Stimulated activated CD8-positive, alpha-beta memory T cell treated with anti-CD3 and anti-CD28 coated beads, Interleukin-4, amount 100 ng/mL, for 24 hours (primary cell): ENCODE results near the gene OR10P1.

Experiments
- DNase-seq: peaks from one replicate; pipeline ENCODE4 v3.0.0-alpha.2; 2020; ENCODE audit warnings: low read depth

Gene OR10P1

GRCh38 chr12:55652352-55652751 is 15.7 kb downstream of the OR10P1 start:
- no peak for DNase-seq

GRCh38 chr12:55653031-55653430 is 16.3 kb downstream of the OR10P1 start:
- DNase-seq, result no peak

DNA sequence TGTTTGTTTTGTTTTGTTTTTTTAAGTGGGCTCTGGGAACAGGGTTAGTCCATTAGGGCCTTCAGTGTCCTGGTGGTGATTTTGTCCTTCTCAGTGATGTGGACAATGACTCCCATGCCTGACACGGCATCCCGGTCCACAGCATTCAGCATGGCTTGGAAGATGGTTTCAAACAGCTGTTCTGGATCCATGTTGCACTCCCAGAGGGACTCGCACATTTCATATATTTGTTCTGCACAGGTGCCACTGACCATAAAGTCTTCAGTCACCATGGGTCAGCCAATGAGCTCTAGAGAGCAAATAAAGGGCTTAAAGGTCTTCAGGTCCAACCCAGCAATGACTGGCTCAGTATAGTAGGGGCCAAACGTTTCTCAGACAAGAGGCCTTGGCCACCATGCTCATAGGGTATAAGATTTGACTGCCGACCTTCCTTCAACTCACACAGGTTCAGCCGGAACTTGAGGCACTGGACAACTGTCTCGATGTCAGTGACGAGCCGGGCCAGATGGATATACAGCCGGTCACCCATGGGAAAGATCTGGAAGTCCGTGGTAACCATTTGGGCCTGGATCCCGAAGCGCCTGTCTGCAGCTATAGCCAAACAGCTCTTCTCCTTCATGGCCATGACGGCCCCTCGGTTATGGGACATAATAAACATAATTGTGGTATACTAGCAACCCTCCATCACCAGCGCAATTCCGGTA is 18.0 kb downstream of the OR10P1 start:
- DNase-seq, result no peak

DNA sequence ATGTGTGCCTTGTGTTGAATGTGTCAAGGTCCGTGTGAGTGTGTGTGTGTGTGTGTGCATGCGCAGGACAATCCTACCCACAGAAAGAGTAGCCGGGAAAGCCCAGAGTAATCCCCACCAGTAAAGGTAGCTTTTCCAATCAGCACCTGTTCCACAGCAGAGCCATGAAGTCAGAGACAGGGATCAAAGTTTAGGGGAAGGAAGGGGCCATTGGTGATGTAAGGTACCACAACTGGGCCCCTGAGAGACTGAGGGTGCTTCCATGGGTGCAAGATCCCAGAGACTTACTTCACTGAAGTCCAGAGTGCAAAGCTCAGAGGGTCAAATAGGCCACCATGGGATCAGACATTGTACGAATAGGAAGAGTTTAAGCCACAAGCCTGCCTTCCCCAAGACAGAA is 20.5 kb downstream of the OR10P1 start:
- no peak for DNase-seq

DNA sequence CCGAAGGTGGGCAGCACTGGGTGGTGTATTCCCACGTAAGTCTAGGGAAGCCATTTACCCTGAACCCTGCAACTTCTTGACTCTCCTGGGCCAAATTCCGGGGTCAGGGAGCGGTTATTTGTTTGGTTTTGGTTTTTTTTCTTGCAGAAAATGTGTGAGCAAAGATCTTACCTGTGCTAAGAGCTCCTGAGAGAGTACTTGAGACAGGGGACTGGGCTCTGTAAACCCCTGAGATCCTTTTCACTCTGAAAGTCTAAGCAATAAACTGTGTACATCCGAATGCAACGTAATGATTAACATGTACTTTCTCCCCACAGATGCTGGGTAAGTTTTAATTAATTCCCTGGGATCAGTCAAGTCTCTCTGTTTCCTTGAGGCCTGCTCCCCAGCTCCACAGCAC is 21.5 kb downstream of the OR10P1 start:
- DNase-seq, result no peak

GRCh38 chr12:55658635-55659391 is 22.1 kb downstream of the OR10P1 start:
- no peak for DNase-seq

DNA sequence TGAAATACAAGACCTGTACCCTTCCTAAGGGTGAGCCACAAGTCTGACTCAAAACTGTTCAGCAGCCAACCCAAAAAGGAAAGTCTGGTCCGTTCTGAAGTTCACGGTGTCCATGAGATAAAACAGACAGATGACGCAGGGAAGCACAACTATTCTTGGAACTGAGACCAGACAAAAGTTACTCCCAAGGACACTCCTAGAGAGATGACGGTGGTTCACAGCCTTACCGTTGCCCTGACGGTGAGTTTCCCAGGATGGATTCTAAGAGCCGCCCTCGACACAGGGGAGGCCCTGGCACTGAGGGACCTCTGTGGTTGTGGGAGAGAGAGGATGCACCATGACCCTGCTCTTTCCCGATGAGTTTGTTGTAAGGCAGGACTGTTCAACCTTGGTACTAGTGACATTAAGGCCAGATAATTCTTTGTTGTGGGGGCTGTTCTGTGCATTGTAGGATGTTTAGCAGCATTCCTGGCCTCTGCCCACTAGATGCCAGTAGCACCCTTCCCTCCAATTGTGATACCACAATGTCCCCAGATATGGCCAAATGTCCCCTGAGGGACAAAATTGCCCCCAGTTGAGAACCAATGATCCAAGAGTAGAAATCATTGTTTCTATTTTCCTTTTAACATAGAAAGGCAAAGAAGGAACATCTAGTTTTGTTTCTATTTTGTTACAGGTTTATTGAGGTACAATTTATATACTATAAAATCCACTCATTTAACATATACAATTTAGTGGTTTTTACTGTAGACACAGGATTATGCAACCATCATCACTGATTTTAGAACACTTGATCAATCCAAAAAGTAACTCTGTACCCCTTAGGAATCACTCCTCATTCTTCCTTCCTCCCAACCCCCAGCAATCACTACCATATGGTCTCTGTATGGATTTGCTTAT is 23.0 kb downstream of the OR10P1 start:
- no peak for DNase-seq

DNA sequence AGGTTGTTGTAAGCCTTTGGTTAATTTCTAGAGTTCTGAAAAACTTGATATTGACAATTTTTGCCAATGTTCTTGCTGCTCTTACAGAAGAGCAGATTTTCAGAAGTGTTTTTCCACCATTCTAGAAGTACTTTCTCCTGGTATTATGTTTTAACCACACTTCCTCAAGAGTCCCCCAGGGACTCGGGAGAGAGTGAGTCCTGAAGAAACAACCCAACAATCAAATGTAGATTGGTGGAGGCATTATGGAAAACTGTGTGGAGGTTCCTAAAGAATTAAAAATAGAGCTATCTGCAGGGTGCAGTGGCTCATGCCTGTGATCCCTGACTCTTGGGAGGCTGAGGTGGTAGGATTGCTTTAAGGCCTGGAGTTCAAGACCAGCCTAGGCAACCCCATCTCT is 26.7 kb downstream of the OR10P1 start:
- DNase-seq, result no peak

DNA sequence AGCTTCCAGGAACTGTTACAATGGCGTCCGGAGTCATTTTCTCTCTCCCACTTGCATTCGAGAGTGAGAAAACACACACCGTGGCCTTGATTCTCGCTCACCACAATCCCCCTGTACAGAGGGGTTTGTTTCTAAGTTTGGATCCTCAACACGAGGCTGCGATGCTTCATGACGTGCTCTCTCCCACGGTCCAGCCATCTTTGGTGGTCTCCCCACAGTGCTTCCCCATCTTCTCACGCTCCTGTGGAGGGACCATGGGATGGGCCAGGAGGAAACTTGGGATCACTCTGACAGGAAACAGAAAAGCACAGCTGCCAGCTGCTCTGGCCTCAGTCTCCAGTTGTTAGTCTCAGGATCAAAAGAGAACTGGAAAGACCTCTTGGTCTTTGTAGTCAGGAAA is 28.1 kb downstream of the OR10P1 start:
- no peak for DNase-seq

DNA sequence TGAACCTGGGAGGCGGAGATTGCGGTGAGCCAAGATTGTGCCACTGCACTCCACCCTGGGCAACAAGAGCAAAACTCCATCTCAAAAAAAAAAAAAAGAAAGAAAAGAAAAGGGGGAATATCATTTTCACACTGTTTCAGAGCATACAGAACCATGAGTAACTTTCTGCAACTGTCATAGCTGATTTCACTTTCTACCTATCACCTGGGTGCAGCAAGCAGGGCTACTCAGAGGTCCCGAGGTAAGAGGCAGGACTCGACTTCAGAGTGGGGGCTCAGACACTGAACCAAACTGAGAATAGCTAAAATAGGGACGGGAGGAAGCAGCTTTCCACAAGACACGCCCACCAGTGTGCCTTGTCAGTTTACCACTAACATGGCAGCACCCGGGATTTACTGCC is 29.8 kb downstream of the OR10P1 start:
- DNase-seq, result no peak

DNA sequence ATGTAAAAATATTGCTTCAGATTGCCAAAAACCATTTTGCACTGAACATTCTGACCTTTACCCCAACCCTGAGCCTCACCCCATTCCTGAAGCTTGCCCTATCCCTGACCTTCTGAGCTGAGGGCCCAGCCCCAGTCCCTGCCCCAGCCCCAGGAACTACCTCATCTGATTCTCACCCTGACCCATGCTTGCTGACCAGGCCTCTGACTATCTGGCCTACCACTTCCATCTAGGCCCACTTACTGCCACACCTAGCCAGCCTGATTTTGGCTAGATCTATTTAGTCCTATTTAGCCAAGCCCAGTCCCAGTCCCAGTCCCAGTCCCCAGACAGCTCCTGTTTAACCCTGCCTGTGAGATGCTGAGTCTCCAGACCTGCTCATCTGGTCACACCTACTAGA is 33.6 kb downstream of the OR10P1 start:
- no peak for DNase-seq

GRCh38 chr12:55671746-55672145 is 35.1 kb downstream of the OR10P1 start:
- DNase-seq, result no peak

- DNase-seq, result no peak
These were observed 36.9 kb downstream of the OR10P1 start for GRCh38 chr12:55673638-55674037.

DNA sequence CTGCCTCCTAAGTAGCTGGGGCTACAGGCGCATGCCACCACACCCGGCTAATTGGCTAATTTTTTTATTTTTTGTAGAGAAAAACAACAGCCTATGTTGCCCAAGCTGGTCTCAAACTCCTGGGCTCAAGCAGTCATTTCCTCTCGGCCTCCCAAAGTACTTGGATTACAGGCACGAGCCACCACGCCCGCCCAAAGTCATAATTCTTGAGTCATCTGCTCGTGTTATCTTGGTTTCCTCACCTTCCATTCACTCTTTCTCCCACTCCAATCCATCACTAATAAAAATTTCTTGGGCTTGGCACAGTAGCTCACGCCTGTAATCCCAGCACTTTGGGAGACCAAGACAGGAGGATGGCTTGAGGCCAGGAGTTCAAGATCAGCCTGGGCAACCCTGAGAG is 39.0 kb downstream of the OR10P1 start:
- DNase-seq, result no peak

GRCh38 chr12:55676707-55677106 is 40.0 kb downstream of the OR10P1 start:
- DNase-seq, result no peak

DNA sequence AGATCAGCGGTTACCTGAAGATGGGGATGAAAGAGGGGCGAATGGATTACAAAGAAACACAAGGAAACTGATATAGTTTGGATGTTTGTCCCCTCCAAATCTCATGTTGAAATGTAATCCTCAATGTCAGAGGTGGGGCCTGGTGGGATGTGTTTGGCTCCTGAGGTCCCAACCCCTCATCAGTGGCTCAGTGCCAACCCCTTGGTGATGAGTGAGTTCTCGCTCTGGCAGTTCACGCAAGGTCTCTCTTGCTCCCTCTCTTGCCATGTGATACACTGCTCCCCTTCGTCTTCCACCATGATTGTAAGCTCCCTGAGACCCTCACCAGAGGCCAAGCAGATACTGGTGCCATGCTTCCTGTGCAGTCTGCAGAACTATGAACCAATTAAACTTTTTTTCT is 43.0 kb downstream of the OR10P1 start:
- no peak for DNase-seq

- no peak for DNase-seq
These were observed 44.7 kb downstream of the OR10P1 start for GRCh38 chr12:55681142-55682077.

- no peak for DNase-seq
These were observed 45.5 kb downstream of the OR10P1 start for GRCh38 chr12:55682087-55682796.

- no peak for DNase-seq
These were observed 47.0 kb downstream of the OR10P1 start for GRCh38 chr12:55683676-55684075.

DNA sequence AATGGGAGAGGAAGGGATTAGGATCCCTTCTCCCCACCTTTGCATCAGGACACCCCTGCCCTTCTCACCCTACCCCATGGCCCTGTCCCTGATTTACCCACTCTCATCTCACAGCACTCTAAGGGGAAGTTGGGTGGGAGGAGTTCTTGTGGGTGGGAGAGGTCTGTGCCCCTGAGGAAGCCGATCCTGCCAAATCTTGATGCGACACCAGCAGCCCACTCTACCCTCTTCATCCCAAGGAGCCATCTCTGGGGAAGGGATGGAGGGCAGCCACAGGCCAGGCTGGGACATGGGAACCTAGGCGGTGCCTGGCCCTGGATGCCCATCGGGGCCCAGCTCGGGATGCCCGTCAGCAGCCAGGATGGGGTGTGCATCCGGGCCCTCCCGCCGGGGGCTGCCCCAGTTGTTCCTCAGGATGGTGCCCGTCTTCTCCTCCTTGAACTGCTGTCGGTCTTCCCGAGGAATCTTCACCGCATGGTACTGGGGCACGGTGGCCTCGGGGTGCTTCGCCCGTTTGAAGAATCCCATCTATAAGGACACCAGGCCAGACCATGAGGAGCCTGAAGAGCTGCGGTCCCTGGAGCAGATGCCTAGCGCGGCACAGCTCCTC is 48.2 kb downstream of the OR10P1 start:
- no peak for DNase-seq

GRCh38 chr12:55685671-55686070 is 49.0 kb downstream of the OR10P1 start:
- no peak for DNase-seq
